H9 (cell line): Measurements from ENCODE around the gene ATG7. TPM values are rescaled to one million over a fixed set of nuclear protein-coding genes. Genes with fewer than 3 reads are reported as not detected.

Source experiments
- DNase-seq: peaks from one replicate; pipeline ENCODE4 v3.0.0-alpha.2; 2017
- H2AFZ ChIP-seq: one replicate; pipeline ENCODE4 v1.6.1; 2013; ENCODE audit warnings: mild to moderate bottlenecking, low read length, control low read depth, moderate library complexity
- H2AK5ac ChIP-seq: 2 replicates; pipeline ENCODE4 v1.6.1; 2013; ENCODE audit warnings: low read length, control low read depth, mixed read lengths; ENCODE audit not compliant: insufficient read length
- H2BK120ac ChIP-seq: one replicate; pipeline ENCODE4 v1.6.1; 2013; ENCODE audit warnings: low read depth, mild to moderate bottlenecking, low read length, control low read depth, inconsistent platforms; ENCODE audit not compliant: poor library complexity, severe bottlenecking
- H2BK12ac ChIP-seq: 2 replicates; pipeline ENCODE4 v1.6.1; 2013; ENCODE audit warnings: low read length, control low read depth, mixed read lengths, low read depth; ENCODE audit not compliant: insufficient read length
- H2BK15ac ChIP-seq: 2 replicates; pipeline ENCODE4 v1.6.1; 2013; ENCODE audit warnings: low read depth, low read length, control low read depth
- H2BK20ac ChIP-seq: one replicate; pipeline ENCODE4 v1.6.1; 2013; ENCODE audit warnings: low read depth, mild to moderate bottlenecking, low read length, control low read depth, inconsistent platforms; ENCODE audit not compliant: poor library complexity, severe bottlenecking
- H2BK5ac ChIP-seq: 2 replicates; pipeline ENCODE4 v1.6.1; 2013; ENCODE audit warnings: low read length, control low read depth, mixed read lengths; ENCODE audit not compliant: insufficient read length
- H3K14ac ChIP-seq: 2 replicates; pipeline ENCODE4 v1.6.1; 2013; ENCODE audit warnings: low read length, control low read depth; ENCODE audit not compliant: insufficient read depth
- H3K18ac ChIP-seq: 2 replicates; pipeline ENCODE4 v1.6.1; 2013; ENCODE audit warnings: low read depth, mild to moderate bottlenecking, mixed read lengths, low read length, control low read depth; ENCODE audit not compliant: insufficient read length
- H3K23ac ChIP-seq: 2 replicates; pipeline ENCODE4 v1.6.1; 2013; ENCODE audit warnings: low read length, control low read depth, mixed read lengths, low read depth; ENCODE audit not compliant: insufficient read length
- H3K23me2 ChIP-seq: 2 replicates; pipeline ENCODE4 v1.6.1; 2013; ENCODE audit warnings: low read depth, mild to moderate bottlenecking, mixed read lengths, low read length, control low read depth; ENCODE audit not compliant: insufficient read length, poor library complexity, severe bottlenecking
- H3K27ac ChIP-seq: 2 replicates; pipeline ENCODE4 v1.5.1; 2013; ENCODE audit warnings: low read length, control low read depth, mixed read lengths, low read depth; ENCODE audit not compliant: insufficient read length
- H3K27me3 ChIP-seq: 2 replicates; pipeline ENCODE4 v1.6.1; 2013; ENCODE audit warnings: low read length, control low read depth, inconsistent platforms; ENCODE audit not compliant: insufficient read depth
- H3K4ac ChIP-seq: 2 replicates; pipeline ENCODE4 v1.6.1; 2013; ENCODE audit warnings: low read depth, mild to moderate bottlenecking, control low read depth, inconsistent platforms, low read length, moderate library complexity
- H3K4me1 ChIP-seq: 2 replicates; pipeline ENCODE4 v1.6.1; 2013; ENCODE audit warnings: low read length, control low read depth, inconsistent platforms; ENCODE audit not compliant: insufficient read depth
- H3K4me2 ChIP-seq: 2 replicates; pipeline ENCODE4 v1.6.1; 2013; ENCODE audit warnings: low read length, control low read depth, mixed read lengths; ENCODE audit not compliant: insufficient read length, insufficient read depth
- H3K56ac ChIP-seq: 2 replicates; pipeline ENCODE4 v1.6.1; 2013; ENCODE audit warnings: low read depth, mild to moderate bottlenecking, mixed read lengths, low read length, control low read depth; ENCODE audit not compliant: insufficient read length
- H3K79me1 ChIP-seq: 2 replicates; pipeline ENCODE4 v1.6.1; 2013; ENCODE audit warnings: low read depth, mild to moderate bottlenecking, moderate library complexity, low read length, control low read depth, inconsistent platforms; ENCODE audit not compliant: insufficient read depth, poor library complexity, severe bottlenecking
- H3K79me2 ChIP-seq: 2 replicates; pipeline ENCODE4 v1.6.1; 2013; ENCODE audit warnings: low read length, control low read depth, inconsistent platforms; ENCODE audit not compliant: insufficient read depth
- H3K9ac ChIP-seq: 2 replicates; pipeline ENCODE4 v1.6.1; 2013; ENCODE audit warnings: low read length, control low read depth, mixed read lengths; ENCODE audit not compliant: insufficient read length; ENCODE audit errors: extremely low read depth
- H3K9me3 ChIP-seq: one replicate; pipeline ENCODE4 v1.6.1; 2013; ENCODE audit warnings: low read depth, low read length, inconsistent platforms; ENCODE audit not compliant: control insufficient read depth
- H3T11ph ChIP-seq: one replicate; pipeline ENCODE4 v1.6.1; 2013; ENCODE audit warnings: mild to moderate bottlenecking, low read length, control low read depth, inconsistent platforms
- H4K20me1 ChIP-seq: one replicate; pipeline ENCODE4 v1.6.1; 2013; ENCODE audit not compliant: control insufficient read depth, insufficient read length, insufficient read depth
- H4K5ac ChIP-seq: 2 replicates; pipeline ENCODE4 v1.6.1; 2013; ENCODE audit warnings: low read depth, mild to moderate bottlenecking, mixed read lengths, low read length, control low read depth; ENCODE audit not compliant: insufficient read length
- H4K8ac ChIP-seq: replicated peaks from 2 replicates; pipeline ENCODE4 v1.6.1; 2013; ENCODE audit warnings: low read length, control low read depth, mixed read lengths, low read depth; ENCODE audit not compliant: insufficient read length
- H4K91ac ChIP-seq: 2 replicates; pipeline ENCODE4 v1.6.1; 2013; ENCODE audit warnings: low read depth, mild to moderate bottlenecking, moderate library complexity, mixed read lengths, low read length, control low read depth; ENCODE audit not compliant: insufficient read length
- H3K27ac Mint-ChIP-seq, 3 experiments: 2 replicates in 2 of 3; 3 replicates in 1 of 3; pipeline ENCODE4 v1.8.0; 2020 to 2021; ENCODE audit warnings: mixed read lengths in 3 of 3, mild to moderate bottlenecking in 1 of 3, moderate library complexity in 1 of 3
- H3K27me3 Mint-ChIP-seq: 2 replicates; pipeline ENCODE4 v1.8.0; 2021; ENCODE audit warnings: low read depth, mild to moderate bottlenecking, moderate library complexity, mixed read lengths
- H3K36me3 Mint-ChIP-seq, 3 experiments: 2 replicates in 2 of 3; 3 replicates in 1 of 3; pipeline ENCODE4 v1.8.0; 2020 to 2021; ENCODE audit warnings: low read depth in 3 of 3, mixed read lengths in 3 of 3; ENCODE audit not compliant: insufficient read depth in 1 of 3
- H3K4me1 Mint-ChIP-seq, 2 experiments: 2 replicates each; pipeline ENCODE4 v1.8.0; 2020; ENCODE audit warnings: mixed read lengths in 2 of 2
- H3K4me3 Mint-ChIP-seq, 2 experiments: 2 replicates in 1 of 2; 3 replicates in 1 of 2; pipeline ENCODE4 v1.8.0; 2020 to 2021; ENCODE audit warnings: mild to moderate bottlenecking in 2 of 2, mixed read lengths in 2 of 2, moderate library complexity in 1 of 2
- H3K9me3 Mint-ChIP-seq, 2 experiments: 2 replicates in 1 of 2; 3 replicates in 1 of 2; pipeline ENCODE4 v1.8.0; 2020; ENCODE audit warnings: mild to moderate bottlenecking in 2 of 2, mixed read lengths in 2 of 2, moderate library complexity in 1 of 2
- WGBS: extraction: QIAGEN DNeasy Blood & Tissue Kit; methylation state at CpG from one replicate; pipeline ENCODE4 v1.1.7; 2013; ENCODE audit warnings: missing lambda C conversion rate, low lambda C conversion rate, mixed read lengths; ENCODE audit not compliant: insufficient read length; ENCODE audit errors: extremely low coverage; 5-methylcytosine and 5-hydroxymethylcytosine counted together
- total RNA-seq: library from RNA; stranded (reverse); gene quantifications from 2 replicates; pipeline ENCODE4 v1.2.1, GENCODE V29; 2021
- TF ChIP-seq, protein P1 (sequence below): fragments of 200-600 bp; sonication (generic); conservative IDR thresholded peaks from 3 replicates; pipeline ENCODE4 v1.8.0; 2021; ENCODE audit warnings: antibody characterized with exemption, mild to moderate bottlenecking

ATG7 gene
- total RNA-seq, 1 experiment from 2014 or later: 17.9 TPM

DNA sequence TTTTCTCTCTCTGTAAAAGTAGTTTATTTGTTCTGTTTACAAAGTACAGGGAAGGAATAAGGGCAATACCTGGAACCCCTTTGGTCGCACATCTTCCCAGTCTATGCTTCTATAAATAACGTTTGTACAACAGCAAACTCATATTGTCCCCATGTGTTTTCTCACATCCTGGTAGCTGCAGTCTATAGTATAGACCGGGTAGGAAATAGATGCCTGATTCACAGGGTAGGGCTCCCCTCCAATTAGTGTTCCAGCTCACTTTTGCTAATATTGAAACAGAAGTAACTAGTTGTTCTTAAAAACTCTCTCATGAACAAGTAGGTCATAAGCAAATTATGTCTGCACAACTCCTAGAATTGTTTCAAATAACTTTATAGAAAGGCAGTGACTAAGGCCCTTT, 17.7 kb downstream of the ATG7 start:
- H4K5ac ChIP-seq: no peak overlapping the region
- no peak overlapping the region for H3K18ac ChIP-seq
- H3K4me1 Mint-ChIP-seq: no peaks in the 10 kb centered on the region
- TF ChIP-seq, protein P1, sequence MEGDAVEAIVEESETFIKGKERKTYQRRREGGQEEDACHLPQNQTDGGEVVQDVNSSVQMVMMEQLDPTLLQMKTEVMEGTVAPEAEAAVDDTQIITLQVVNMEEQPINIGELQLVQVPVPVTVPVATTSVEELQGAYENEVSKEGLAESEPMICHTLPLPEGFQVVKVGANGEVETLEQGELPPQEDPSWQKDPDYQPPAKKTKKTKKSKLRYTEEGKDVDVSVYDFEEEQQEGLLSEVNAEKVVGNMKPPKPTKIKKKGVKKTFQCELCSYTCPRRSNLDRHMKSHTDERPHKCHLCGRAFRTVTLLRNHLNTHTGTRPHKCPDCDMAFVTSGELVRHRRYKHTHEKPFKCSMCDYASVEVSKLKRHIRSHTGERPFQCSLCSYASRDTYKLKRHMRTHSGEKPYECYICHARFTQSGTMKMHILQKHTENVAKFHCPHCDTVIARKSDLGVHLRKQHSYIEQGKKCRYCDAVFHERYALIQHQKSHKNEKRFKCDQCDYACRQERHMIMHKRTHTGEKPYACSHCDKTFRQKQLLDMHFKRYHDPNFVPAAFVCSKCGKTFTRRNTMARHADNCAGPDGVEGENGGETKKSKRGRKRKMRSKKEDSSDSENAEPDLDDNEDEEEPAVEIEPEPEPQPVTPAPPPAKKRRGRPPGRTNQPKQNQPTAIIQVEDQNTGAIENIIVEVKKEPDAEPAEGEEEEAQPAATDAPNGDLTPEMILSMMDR: no peak
- H3K27ac ChIP-seq: no peak overlapping the region
- H4K91ac ChIP-seq: no peak overlapping the region
- H2BK12ac ChIP-seq: no peak overlapping the region
- no CpG with 5 or more reads among the region's 3 CpGs for WGBS
- no peaks in the 10 kb centered on the region for H3K9me3 ChIP-seq
- H3K9me3 Mint-ChIP-seq: no peaks in the 10 kb centered on the region
- H4K20me1 ChIP-seq: no peaks in the 10 kb centered on the region
- H2BK20ac ChIP-seq: no peak overlapping the region
- no peak overlapping the region for H2BK15ac ChIP-seq
- no peak overlapping the region for H3K4me3 Mint-ChIP-seq
- no peak overlapping the region for H2AK5ac ChIP-seq
- no peak overlapping the region for H2BK120ac ChIP-seq
- H3K9ac ChIP-seq: no peak overlapping the region
- DNase-seq: no peak
- no peaks in the 10 kb centered on the region for H3K79me1 ChIP-seq
- no peak overlapping the region for H2AFZ ChIP-seq
- H3K27me3 Mint-ChIP-seq: no peaks in the 10 kb centered on the region
- H3K4ac ChIP-seq: no peak overlapping the region
- no peaks in the 10 kb centered on the region for H3K23me2 ChIP-seq
- H3T11ph ChIP-seq: no peak overlapping the region
- no peak overlapping the region for H3K56ac ChIP-seq
- H3K4me1 ChIP-seq: no peaks in the 10 kb centered on the region
- H3K36me3 Mint-ChIP-seq: no peaks in the 10 kb centered on the region; a peak in 1 of 7 replicates
- H2BK5ac ChIP-seq: no peak overlapping the region
- H4K8ac ChIP-seq: no peak overlapping the region
- no peak overlapping the region for H3K23ac ChIP-seq
- no peak overlapping the region for H3K27ac Mint-ChIP-seq
- no peak overlapping the region for H3K4me2 ChIP-seq
- no peak overlapping the region for H3K14ac ChIP-seq
- no peaks in the 10 kb centered on the region for H3K79me2 ChIP-seq
- H3K27me3 ChIP-seq: no peaks in the 10 kb centered on the region
